ENCODE results near the gene VWA1.
"Not testable (repeated sequence)": the region's sequence is repeated elsewhere in the genome, so short reads cannot be mapped to it uniquely, and the experiment has no call there.

Gene VWA1

DNA sequence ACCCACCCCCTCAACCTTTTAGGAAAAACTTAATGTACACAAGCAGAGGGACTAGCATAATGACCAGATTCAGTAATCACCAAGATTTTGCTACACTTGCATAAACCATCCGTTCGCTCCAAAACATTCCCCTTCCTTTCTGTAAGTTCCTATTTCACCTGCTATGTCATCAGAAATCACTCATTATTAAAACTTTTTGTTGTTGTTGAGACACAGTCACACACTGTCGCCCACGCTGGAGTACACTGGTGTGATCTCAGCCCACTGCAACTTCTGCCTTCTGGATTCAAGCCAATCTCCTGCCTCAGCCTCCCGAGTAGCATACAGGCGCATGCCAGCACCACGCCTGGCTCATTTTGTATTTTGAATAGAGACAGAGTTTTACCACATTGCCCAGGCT is 31.8 kb upstream of the VWA1 start:
- DNase-seq = no peak

DNA sequence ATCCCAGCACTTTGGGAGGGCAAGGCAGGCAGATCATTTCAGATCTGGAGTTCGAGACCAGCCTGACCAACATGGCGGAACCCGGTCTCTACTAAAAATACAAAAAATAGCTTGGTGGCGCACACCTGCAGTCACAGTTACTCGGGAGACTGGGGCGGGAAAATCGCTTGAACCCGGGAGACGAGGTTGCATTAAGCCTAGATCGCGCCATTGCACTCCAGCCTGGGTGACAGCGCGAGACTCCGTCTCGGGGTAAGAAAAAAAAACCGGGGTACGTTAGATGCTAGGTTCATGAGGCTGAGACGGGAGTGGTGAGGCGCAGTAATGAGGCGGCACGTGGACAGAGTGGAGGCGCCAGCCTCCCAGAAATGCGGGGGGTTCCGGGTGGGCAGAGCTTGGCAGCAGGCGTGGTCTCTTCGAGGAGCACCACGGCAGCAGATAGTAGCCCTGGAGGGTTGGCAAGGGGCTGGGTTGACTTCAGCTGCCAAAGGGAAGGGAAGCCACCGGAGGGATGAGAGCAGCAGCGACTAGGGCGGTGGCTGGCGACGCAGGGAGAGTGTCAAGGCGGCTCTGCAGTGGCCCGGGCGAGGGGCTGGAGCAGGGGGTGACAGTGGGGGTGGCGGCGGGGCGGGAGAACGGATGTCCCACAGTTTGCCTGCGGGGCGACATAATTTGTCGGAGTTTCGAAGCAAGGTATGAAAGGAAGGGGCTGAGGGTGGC is 29.2 kb upstream of the VWA1 start:
- no peak for DNase-seq

- peak; percentile 90 for DNase-seq
Observed at GRCh38 chr1:1406821-1407635, 28.5 kb upstream of the VWA1 start, which contains the start of gene MRPL20. Gene MRPL20, minus strand, starts transcription at chr1:1407293. Its CDS starts 76 bp downstream, at chr1:1407217.

GRCh38 chr1:1407636-1408318 is 27.7 kb upstream of the VWA1 start:
- DNase-seq = no peak

DNA sequence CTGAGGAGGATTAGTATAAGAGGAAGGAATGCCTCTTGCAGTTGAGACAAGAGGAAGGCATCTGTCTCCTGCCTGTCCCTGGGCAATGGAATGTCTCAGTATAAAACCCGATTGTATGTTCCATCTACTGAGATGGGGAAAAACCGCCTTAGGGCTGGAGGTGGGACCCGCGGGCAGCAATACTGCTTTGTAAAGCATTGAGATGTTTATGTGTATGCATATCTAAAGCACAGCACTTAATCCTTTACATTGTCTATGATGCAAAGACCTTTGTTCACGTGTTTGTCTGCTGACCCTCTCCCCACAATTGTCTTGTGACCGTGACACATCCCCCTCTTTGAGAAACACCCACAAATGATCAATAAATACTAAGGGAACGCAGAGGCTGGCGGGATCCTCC is 25.3 kb upstream of the VWA1 start:
- DNase-seq = not testable (repeated sequence)

DNA sequence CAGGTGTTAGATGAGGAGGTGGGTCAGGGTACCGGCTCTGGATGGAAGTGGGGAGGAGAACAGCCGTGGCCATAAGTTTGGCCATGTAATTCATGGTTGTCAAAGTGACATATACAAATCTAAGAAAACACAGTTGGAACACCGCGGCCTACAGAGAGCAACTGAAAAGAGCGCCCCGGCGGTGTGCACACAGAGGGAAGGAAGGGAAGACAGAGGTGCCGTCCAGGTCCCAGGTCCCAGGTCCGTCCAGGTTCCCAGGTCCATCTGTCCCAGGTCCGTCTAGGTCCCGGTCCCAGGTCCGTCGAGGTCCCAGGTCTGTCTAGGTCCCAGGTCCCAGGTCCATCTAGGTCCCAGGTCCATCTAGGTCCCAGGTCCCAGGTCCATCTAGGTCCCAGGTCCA is 23.9 kb upstream of the VWA1 start:
- DNase-seq = no peak

DNA sequence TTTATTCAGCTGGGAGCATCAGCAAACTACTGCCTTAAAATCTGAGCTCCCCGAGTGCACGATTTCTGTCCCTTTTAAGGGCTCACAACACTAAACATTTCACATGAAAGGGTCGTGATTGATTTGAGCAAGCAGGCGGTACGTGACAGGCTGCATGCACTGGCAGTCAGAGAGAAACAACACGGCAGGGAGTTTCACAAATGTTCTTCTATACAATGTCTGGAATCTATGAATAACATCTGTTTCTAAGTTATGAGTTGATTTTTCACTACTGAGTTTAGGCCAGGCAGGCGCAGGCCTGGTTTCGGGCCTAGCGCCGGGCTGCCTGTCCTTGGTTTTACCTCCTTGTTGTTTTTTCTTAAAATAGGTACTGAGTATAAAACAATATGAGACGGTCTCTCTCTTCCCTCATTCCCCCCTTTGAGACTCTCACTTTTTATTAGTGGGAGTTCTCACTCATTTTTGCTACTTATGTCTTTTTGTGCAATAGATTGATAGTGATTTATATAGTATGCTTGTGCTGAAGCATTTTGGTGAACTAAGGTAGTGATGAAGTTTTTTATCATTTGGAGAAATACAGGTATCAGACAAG is 23.1 kb upstream of the VWA1 start:
- not testable (repeated sequence) for DNase-seq

DNA sequence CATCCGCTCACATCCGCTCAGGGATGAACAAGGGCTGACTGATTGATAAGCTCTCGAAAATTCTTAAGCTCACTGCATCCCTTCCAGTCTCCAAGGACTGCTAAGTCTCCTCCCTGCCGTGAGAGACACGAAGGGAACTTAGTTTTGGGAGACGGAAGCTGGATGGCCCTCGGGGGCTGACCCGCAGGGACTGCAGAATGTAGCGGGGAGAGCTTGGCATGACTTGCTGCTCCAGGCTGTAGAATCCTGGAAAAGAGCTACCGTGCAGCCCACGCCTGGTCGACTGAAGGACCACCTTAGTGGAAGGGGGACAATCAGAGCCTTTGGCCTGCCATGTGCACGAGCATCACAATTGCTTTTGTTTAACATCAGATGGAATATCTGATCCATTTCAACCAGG is 19.7 kb upstream of the VWA1 start:
- no peak for DNase-seq

DNA sequence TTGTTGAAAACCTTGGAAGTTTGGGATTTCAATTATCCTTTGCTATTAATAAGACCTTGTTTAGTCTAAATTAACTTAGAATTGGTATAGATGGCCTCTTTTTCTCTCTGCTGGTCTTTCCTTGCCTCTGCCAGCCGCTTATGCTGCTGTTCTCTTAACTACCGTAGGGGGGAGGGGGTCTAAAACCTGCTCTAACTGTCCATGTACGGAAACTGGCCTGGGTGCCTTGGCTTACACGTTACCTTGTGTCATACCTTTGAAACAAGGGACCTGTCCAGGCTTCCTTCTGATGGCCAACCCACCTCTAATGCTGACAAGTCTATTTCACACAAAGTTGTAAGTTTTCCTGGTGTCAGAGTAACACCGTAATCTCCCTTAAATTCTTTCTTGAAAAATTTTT is 18.1 kb upstream of the VWA1 start:
- not testable (repeated sequence) for DNase-seq

DNA sequence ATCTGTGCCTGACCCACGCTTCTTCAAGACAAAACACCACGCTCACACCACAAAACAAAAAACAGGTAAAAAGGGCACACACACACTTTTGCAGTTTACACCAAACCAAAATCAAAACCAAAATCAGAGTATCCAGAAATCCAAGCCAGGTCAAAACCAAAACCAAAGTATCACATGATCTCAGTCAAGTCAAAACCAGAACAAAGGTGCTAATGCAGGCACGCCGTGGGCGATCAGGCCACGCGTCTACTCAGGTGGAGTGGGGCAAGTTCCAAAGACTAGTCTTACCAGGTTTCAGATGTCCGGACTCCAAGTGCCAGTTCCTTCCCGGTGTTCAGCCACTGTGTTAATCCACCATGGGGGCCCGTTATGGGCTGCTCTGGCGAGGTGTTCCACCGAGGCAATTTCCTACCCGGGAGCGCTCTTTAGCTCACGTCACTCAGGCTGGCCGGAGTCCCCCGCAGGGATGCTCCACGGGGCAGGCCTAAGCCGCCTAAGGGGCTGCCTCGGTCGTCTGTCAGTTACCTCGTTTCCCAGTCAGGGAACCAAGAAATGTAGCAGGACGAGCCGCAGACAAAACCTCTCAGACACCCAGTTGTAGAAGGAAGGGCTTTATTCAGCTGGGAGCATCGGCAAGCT is 17.5 kb upstream of the VWA1 start:
- not testable (repeated sequence) for DNase-seq

- DNase-seq = no peak
Observed at GRCh38 chr1:1418464-1419362, 16.8 kb upstream of the VWA1 start.

- no peak for DNase-seq
Observed at GRCh38 chr1:1419363-1419812, 16.1 kb upstream of the VWA1 start.

DNA sequence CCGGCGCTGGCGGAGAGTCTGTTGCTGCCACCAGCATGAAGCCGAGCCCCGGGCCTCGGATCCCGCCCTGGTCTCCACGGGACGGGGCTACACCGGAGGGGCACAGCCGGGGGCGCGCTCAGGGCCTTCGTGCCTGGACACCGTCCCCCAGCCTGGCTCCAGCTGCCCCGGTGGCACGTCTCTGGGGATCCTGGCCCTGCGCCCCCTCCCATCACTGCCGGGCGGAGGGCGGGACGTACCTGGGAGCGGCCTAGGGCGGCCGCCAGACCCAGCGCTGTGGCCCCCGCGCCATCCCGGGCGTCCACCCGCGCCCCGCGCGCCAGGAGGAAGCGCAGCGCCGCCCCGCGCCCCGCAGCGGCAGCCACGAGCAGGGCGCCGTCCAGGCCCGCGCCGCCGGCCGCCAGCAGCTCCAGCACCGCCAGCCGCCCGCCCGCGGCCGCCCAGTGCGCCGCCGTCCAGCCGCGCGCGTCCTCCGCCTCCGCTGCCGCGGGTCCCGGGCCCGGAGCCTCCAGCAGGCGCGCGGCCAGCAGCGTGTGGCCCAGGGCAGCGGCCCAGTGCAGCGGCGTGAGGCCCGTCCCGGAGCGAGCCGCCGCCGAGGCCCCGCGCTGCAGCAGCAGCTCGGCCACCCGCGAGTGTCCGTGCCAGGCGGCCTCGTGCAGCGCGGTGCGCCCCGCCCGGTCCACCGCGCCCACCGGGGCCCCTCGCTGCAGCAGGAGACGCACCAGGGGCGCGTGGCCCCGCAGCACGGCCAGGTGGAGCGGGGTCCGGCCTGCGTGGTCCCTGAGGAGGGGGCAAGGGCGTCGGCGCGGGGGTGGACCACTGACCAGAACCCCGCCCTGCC is 15.5 kb upstream of the VWA1 start:
- no peak for DNase-seq

GRCh38 chr1:1420654-1421141 is 14.8 kb upstream of the VWA1 start:
- no peak for DNase-seq

- DNase-seq = no peak
Observed at GRCh38 chr1:1421147-1421906, 14.2 kb upstream of the VWA1 start, which contains the start of gene ANKRD65. Gene ANKRD65, minus strand, starts transcription at chr1:1421276. Its CDS starts 271 bp downstream, at chr1:1421005.

DNA sequence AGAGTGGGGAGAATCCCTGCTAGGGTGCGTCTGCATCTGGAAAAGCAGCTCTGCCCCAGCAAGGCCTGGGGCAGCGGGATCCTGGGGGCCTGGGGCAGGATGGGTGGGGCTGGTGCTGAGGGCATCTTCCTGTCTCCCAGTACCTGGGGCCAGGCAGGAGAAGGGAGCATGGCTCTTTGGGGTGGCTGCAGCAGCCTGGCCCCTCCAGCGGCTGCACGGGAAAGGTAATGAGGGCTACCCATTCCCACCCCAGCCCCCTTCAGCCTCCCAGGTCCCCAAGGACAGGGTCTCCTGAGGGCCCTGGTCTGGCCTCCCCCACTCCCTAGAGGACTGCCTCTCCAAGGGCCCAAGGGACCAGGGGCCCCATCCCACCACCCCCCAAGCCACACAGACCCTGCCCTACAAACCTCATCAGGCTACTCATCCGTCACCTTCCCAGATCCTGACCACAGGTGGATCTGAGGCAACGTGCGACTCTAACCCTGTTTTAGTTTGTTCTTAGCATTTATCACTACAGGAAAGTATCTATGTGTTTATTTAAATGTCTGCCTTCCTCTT is 13.5 kb upstream of the VWA1 start:
- no peak for DNase-seq

DNA sequence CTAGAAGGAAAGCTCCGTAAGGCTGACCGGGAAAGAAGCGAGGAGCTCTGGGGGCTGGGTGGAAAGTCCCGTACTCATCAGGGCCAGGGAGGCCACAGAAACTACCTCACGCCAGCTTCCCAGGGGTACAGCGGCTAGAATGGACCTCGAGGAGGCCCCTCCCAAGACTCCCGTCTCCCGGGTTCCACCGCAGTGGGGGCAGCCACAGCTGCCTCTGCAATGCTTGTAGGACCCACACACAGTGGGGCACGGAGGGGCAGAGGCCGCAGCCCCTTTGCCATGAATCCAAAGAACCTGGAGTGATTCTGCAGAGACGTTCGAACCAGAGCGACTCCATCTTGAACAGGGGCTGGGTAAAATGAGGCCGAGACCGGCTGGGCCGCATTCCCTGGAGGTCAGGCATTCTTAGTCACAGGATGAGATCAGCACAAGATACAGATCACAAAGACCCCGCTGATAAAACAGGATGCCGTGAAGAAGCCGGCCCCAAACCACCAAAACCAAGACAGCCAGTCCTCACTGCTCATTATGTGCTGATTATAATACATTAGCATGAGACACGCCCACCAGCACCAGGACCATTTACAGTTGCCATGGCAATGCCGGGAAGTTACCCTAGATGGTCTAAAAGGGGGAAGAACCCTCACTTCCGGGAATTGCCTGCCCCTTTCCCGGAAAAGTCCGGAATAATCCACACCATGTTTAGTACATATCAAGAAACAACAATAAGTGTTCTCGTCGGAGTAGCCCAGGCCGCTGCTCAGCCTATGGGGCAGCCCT is 12.8 kb upstream of the VWA1 start:
- DNase-seq = no peak

- DNase-seq = no peak
Observed at GRCh38 chr1:1423245-1423597, 12.3 kb upstream of the VWA1 start.
